ENCODE results near the gene SDE2. TPM values are rescaled to one million over a fixed set of nuclear protein-coding genes. Genes with fewer than 3 reads are reported as not detected.

The SDE2 gene
- total and polyA plus RNA-seq, 2 of the 8 experiments (the other 6 are each of a cell fraction or from before 2014, with no cell fraction given): 8.5 to 16.7 TPM

DNA sequence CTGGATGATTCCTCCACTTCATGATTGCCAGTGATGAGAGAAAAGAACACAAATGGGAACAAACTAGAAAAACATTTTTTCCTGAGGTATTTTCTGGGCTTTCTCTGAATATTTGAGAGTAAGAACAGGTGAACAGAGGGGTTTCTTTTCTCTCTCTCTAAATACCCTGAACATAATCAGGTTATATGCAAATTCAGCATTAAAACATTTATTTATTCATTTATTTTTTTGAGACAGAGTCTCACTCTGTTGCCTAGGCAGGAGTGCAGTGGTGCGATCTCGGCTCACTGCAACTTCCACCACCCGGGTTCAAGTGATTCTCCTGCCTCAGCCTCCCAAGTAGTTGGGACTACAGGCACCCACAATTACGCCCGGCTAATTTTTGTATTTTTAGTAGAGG is 52.3 kb downstream of the SDE2 start (continued):
- TF ChIP-seq, protein P1, sequence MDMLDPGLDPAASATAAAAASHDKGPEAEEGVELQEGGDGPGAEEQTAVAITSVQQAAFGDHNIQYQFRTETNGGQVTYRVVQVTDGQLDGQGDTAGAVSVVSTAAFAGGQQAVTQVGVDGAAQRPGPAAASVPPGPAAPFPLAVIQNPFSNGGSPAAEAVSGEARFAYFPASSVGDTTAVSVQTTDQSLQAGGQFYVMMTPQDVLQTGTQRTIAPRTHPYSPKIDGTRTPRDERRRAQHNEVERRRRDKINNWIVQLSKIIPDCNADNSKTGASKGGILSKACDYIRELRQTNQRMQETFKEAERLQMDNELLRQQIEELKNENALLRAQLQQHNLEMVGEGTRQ (IDR thresholded peaks at IDR 0.05; ENCODE audit: low read length): no peak
- TF ChIP-seq TAF1 (IDR thresholded peaks at IDR 0.05; ENCODE audit: low read depth, low read length) (no peak), TBP (IDR thresholded peaks at IDR 0.05; ENCODE audit: low read depth, low read length) (no peak), POU5F1 (IDR thresholded peaks at IDR 0.05; ENCODE audit: low read depth, low read length) (no peak), SUZ12 (IDR thresholded peaks at IDR 0.05; ENCODE audit: low read length) (no peak)
- TF ChIP-seq, protein P2, sequence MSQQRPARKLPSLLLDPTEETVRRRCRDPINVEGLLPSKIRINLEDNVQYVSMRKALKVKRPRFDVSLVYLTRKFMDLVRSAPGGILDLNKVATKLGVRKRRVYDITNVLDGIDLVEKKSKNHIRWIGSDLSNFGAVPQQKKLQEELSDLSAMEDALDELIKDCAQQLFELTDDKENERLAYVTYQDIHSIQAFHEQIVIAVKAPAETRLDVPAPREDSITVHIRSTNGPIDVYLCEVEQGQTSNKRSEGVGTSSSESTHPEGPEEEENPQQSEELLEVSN (IDR thresholded peaks at IDR 0.05): no peak

Data from H1 (cell line).